Measurements from ENCODE around the gene GLIPR1. TPM values are rescaled to one million over a fixed set of nuclear protein-coding genes. Genes with fewer than 3 reads are reported as not detected.
A peak's percentile ranks its signal among the peaks of the same experiment; 100 is the strongest.
"Not testable (repeated sequence)": the region's sequence is repeated elsewhere in the genome, so short reads cannot be mapped to it uniquely, and the experiment has no call there.

GLIPR1 gene
- total RNA-seq, 1 donor from 2014 or later = 10.9 TPM

DNA sequence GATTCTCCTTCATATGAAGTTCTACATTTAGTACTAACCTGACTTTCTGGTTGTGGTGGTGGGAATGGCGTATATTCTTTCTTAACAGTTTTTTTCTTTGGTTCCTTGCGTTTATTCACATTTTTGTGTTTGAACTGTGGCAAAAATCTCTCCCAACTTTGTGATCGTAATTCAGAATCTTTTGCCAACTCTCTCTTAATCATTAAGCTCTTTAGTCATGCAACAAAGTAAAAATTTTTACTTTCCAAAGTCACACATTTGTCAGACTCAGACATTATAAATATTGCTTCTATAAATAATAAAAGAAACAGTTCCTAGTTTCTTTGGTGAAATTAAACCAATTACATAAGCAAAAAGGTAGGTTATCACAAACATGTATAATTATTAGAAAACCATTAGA, 23.3 kb downstream of the GLIPR1 start:
- intact Hi-C loops (cut with DNase I) = no loop called here
- DNase-seq (no peak), ATAC-seq (ENCODE audit: poor library complexity) (no peak)

DNA sequence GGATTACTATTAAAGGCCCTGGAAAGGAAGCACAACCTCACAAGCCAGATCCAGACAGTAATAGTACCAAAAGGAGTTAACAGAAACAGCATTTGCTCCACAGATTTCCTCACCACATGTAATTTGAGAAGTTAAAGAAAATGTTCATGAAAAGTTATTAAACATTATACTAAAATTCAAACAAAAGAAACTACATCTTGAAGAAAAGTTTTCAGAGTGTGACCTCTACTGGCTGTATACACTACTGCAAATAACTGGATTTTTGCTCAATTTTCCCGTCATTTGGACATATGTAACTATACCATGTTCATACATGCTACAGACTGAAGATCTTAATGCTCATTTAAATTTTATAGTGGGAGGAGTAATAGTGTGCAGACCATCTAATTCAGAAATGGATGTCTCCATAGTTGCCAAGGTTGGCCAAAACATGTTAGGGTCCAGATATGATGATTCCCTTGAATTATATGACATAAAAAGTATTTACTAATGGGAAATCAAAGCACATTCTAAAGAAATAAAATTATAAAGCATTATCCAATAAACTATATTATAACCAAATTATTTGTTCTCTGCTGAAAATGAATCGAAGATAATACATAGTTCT, 25.3 kb downstream of the GLIPR1 start:
- ATAC-seq (ENCODE audit: poor library complexity) = no peak
- DNase-seq = no peak
- intact Hi-C loops (cut with DNase I) = no loop called here

DNA sequence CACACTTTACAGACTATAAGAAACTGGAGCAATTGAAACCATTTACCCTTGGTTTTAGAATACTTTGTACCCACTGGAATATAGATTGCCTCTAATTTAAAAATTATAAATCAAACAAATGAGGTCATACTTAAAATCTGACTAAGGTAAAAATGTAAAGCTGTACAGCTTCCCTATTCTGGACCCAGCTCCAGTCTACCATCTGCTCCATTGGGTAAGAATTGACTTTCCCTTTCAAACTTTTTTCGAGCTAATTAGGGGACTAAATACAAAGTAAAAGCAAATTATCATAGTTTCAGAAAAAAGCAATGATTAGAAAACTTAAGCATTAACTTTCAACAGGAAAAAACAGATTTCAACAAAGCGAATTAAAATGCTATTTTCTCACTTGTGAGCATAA, 26.5 kb downstream of the GLIPR1 start:
- DNase-seq (no peak), ATAC-seq (ENCODE audit: poor library complexity) (no peak)
- intact Hi-C loops (cut with DNase I) = no loop called here

DNA sequence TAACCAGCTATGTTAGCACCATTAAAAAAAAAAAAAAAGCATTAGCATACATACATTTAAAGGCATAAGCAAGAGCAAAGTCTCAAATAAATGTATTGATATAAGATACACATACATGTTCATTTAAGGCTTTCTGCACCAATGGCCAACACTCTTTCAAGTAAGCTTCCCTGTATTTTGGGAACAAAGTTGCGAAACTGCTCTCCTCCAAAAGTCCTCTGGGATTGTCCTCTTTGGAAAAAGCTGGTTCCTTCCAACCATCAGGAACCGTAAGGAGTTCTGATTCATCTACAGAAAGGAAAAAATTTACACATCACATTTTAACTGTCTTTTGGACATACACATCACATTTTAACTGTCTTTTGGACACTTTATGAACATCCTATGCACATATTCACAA, 27.6 kb downstream of the GLIPR1 start:
- ATAC-seq (ENCODE audit: poor library complexity) = no peak
- DNase-seq = no peak
- intact Hi-C loops (cut with DNase I) = no loop called here

DNA sequence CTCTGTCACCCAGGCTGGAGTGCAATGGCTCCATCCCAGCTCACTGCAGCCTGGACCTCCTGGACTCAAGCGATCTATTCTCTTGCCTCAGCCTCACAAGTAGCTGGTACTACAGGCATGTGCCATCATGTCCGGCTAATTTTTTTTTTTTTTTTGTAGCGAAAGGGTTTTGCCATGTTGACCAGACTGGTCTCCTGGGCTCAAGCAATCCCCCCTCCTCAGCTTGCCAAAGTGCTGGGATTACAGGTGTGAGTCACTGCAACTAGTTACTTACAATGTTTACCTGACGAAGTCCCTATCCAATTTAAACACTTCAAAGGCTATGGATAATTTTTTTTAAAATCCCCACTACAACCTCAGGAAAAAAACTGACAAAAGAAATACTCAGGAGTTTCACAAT, 29.1 kb downstream of the GLIPR1 start:
- no peak for ATAC-seq (ENCODE audit: poor library complexity)
- intact Hi-C loops (cut with DNase I) = no loop called here

DNA sequence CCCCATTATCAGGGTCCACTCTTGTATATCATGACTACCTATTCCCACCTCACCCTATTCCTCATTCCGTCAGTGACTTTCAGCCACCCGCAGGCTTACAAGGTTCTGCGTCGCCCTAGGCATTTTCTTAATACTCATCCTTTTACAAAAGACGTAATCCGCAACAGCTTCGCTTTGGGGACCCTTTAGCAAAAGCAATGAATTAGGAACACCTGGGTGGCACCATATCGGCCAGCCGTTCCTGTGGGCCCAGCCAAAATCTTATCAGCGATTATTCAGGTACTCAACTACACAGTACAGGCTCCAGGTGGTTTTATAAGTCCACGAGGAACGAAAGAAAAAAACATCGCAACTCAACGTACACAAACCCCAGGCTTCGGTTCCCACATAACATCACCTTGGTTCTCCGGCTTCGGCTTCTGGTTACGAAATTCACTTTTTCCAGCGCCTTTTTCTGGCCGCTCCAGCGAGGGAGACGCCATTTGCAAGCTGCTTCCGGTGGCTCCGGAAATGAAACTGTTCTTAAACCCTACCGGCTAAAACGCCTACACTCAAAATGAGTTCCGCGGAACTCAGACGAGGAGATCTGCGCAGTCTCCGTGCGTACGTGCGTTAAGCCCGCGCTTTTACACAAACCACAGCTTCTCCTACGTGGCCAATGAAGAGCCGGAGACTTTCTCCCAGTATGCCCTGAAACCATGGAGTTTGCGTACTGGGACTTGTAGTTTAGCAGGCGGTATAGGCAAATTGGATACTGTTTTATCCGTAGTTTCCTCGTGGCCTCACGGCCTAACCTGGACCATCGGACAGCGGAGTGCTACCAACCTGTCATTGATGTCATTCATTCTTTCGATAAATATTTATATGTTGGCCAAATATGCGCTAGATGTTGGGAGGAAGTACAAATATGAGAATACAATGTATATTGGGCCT, 30.8 kb downstream of the GLIPR1 start, which contains the start of gene KRR1:
KRR1 (minus strand) TSS at position 494 of the 933 bp plus-strand sequence; CDS start at position 482, 12 bp downstream.
- intact Hi-C loops (cut with DNase I) = no loop called here
- peak; percentile 93 for DNase-seq
- peak; percentile 99 for ATAC-seq (ENCODE audit: poor library complexity)

More for the DNA sequence above, 29.1 kb downstream of the GLIPR1 start:
- DNase-seq = no peak

DNA sequence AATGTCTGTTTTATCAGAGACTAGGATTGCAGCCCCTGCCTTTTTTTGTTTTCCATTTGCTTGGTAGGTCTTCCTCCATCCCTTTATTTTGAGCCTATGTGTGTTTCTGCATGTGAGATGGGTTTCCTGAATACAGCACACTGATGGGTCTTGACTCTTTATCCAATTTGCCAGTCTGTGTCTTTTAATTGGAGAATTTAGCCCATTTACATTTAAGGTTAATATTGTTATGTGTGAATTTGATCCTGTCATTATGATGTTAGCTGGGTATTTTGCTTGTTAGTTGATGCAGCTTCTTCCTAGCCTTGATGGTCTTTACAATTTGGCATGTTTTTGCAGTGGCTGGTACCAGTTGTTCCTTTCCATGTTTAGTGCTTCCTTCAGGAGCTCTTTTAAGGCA, 40.7 kb downstream of the GLIPR1 start:
- DNase-seq; intact Hi-C loops (cut with DNase I): not testable (repeated sequence)

DNA sequence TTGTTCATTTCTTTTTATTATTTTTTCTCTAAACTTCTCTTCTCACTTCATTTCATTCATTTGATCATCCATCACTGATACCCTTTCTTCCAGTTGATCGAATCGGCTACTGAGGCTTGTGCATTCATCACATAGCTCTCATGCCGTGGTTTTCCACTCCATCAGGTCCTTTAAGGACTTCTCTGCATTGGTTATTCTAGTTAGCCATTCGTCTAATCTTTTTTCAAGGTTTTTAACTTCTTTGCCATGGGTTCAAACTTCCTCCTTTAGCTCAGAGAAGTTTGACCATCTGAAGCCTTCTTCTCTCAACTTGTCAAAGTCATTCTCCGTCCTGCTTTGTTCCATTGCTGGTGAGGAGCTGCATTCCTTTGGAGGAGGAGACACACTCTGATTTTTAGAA, 41.6 kb downstream of the GLIPR1 start:
- intact Hi-C loops (cut with DNase I); ATAC-seq (ENCODE audit: poor library complexity); DNase-seq: not testable (repeated sequence)

More for the DNA sequence above, 40.7 kb downstream of the GLIPR1 start:
- not testable (repeated sequence) for ATAC-seq (ENCODE audit: poor library complexity)

DNA sequence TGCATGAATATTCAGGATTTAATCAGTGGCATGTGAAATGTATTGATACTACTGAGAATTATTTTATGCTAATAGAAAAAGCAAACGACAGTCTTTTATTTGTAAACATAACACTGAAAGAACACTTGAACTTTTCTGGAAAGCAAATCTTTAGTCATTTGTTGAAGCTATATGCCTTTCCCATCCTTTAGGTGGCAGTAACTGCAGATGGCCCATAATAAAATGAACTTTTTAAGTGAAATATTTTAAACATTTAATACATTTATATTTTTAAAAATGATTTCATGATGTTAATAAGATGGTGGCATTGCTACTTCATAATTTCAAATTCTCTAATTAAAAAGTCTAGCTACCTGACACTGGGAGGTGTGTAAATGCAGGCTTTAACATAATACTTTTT, 44.7 kb downstream of the GLIPR1 start:
- DNase-seq (no peak), ATAC-seq (ENCODE audit: poor library complexity) (no peak)
- intact Hi-C loops (cut with DNase I) = loop anchor here (5.0 kb wide), 1 partner anchor 512 kb away; no protein-coding TSS in a partner anchor

DNA sequence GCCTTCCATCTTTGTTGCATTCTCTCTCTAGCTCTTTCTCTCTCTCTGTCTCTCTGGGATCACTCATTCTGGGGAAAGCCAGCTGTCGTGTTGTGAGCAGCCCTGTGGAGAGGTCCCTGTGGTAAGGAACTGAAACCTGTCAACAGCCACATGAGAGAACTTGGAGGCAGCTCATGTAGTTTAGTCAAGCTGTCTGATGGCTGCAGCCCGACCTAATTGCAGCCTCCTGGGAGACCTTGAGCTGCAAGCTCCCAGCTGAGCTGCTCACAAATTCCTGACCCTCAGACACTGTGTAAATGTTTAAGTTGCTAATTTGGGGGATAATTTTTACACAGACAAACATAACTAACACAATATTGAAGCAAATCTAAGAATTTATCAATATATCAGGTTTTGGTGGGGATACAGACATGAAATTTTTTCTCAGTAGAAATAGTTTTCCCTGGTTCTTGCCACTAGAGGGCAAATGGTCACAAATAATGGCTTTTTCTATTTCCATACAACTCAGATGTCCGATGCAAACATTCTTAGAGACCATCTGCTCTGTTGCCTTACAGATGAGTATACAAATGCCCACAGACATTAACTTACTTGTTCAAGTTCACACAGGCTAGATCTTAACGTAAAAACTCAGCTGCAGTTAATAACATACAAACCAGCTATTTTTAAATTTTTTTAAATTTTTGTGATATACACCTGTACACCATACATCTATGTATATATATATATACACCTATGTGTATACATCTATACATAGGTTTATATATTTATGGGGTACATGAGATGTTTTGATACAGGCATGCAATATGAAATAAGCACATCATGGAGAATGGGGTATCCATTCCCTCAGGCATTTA, 46.3 kb downstream of the GLIPR1 start:
- peak; percentile 49 for ATAC-seq (ENCODE audit: poor library complexity)
- DNase-seq = no peak
- intact Hi-C loops (cut with DNase I) = loop anchor here (5.0 kb wide), 1 partner anchor 510 kb away; no protein-coding TSS in a partner anchor

DNA sequence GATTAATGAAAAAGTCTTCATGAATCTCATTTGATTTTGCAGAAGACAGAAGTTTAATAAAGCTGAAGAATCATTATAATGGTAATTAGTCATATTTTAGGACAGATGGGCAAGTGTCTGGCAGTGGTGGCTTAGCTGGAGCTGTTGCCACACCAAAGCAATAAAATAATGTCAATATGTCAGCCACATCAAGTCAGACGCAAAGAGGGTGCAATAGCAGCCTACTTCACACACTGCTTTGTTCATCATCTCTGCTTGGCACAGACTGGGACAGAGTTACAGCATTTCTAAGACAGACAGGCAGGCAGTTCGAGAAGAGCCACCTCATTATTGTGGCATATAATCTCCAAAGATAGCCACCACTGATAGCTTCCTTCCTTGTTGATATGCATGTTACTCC, 47.7 kb downstream of the GLIPR1 start:
- intact Hi-C loops (cut with DNase I) = loop anchor here (5.0 kb wide), 1 partner anchor 509 kb away; no protein-coding TSS in a partner anchor
- DNase-seq = no peak
- no peak for ATAC-seq (ENCODE audit: poor library complexity)

DNA sequence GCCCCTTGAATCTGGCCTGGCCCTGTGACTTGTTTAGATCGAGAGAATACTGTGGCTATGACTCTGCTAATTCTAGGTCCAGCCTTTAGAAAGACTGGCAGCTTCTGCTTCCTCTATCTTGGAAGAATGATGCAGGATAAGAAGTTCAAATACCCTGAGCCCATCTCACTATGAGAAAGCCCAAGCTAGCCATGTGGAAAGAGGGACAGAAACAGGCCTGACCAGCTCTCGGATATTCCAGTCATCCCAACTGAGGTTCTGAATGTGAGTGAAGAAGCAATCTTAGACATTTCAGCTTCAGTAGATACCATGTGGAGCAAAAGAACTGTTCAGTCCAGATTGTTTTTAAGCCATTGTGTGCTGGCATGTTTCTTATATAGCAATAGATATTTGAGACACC, 48.1 kb downstream of the GLIPR1 start:
- intact Hi-C loops (cut with DNase I) = loop anchor here (5.0 kb wide), 1 partner anchor 509 kb away; no protein-coding TSS in a partner anchor
- ATAC-seq (ENCODE audit: poor library complexity) = no peak
- DNase-seq = no peak

DNA sequence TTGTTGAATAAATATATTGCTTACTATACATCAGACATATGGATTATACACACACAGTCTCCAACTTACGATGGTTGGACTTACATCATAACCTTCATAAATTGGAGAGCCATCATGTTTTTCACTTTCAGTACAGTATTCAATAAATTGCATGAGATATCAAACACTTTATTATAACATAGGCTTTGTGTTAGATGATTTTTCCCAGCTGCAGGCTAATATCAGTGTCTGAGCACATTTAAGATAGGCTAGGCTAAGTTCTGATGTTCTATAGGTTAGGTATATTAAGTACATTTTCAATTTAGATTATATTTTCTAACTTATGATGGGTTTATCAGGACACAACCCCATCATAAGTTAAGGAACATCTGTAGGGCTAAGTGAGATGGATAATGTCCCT, 48.8 kb downstream of the GLIPR1 start:
- ATAC-seq (ENCODE audit: poor library complexity) = no peak
- DNase-seq = no peak
- intact Hi-C loops (cut with DNase I) = loop anchor here (5.0 kb wide), 1 partner anchor 508 kb away; no protein-coding TSS in a partner anchor

DNA sequence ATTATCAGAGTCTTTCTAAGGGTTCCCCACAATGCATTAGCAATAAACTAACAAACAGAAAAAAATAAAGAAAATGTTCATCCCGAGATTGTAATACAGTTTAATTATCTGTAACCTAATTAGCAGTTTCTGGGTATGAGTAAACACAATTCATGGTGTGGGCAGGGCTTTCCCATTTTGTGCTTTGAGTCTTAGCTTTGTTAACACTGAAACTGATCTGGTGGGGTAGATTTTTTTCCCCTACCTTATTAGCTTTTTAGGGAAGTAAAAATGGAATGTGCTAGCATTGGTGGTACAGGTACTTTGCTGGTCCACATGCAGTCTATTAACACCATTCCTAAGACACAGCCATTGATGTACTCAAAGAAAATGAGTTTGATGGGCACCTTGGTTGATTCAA, 49.3 kb downstream of the GLIPR1 start:
- ATAC-seq (ENCODE audit: poor library complexity) (no peak), DNase-seq (no peak)
- intact Hi-C loops (cut with DNase I) = loop anchor here (5.0 kb wide), 1 partner anchor 507 kb away; no protein-coding TSS in a partner anchor

DNA sequence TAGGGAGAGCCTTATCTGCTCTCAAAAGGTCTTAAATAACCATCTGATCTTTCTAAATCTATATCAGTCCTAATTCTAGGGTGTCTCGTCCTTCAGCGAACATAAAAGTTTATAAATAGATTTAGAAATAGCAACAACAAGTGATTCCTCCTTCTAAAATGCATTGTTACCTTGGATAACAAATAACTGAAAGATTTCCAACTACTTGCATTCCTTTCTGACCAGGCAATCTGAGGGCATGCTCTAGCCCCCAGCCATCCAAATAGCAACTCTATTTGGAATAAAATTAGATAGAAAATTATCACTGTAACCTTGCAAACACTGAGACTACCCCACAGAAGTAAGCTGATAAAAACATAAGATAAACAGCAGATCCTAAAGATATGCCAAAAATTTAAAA, 52.7 kb downstream of the GLIPR1 start:
- ATAC-seq (ENCODE audit: poor library complexity) (no peak), DNase-seq (no peak)
- intact Hi-C loops (cut with DNase I) = no loop called here

DNA sequence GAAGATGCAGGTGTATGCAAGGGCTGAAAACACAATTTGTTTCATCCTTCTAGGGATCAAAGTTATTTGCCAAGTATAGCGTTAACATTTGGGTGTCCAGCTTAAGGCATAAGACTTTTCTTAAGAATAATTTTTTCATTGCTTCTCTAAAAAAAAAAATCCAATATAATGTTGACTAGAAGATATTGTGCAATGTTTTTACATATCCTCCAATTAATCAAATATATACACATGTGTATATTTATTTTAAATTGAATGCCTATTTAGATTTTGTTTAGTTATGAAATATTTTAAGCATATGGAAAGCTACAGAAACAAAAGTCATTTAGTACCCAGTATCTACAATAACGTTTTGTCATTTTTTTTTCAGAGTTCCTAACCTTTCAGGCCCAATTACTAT, 59.3 kb downstream of the GLIPR1 start:
- DNase-seq (no peak), ATAC-seq (ENCODE audit: poor library complexity) (no peak)
- intact Hi-C loops (cut with DNase I) = no loop called here

DNA sequence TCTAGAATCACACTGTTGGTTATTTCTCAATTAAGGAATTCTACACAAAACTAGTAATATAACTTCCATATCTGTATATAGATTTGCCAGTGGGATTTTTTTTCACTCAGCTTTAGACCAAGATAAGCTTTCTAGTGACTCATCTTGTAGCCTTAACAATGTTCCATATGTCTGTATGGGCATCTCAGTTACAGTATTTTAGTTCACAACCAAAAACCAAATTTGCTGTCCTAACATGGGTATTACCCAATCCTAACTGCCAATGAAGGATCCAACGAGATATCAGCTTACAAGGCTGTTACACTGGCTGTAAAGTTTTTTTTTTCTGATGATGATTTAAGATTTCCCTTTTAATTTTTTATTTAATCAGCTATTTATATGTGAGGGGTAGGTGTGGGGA, 62.4 kb downstream of the GLIPR1 start:
- no peak for ATAC-seq (ENCODE audit: poor library complexity)
- intact Hi-C loops (cut with DNase I) = no loop called here
- DNase-seq = no peak

DNA sequence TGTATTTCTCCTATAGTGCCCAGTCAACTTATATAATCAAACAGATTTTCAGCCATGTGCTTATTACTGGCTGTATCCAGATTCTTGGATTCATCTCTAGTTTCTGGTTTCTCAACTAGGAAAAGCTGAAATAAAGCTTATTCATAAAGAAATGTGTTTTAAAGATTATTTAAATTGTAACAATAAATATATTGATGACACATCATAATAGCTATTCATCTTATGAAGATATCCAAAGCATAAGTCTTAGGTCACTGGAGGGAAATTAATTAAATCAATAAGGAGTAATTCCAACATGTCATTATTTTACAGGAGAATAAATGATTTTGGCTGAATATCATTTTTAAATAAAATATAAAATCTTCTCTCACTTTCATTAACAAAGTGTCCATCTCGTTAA, 63.0 kb downstream of the GLIPR1 start:
- intact Hi-C loops (cut with DNase I) = no loop called here
- no peak for ATAC-seq (ENCODE audit: poor library complexity)
- no peak for DNase-seq

DNA sequence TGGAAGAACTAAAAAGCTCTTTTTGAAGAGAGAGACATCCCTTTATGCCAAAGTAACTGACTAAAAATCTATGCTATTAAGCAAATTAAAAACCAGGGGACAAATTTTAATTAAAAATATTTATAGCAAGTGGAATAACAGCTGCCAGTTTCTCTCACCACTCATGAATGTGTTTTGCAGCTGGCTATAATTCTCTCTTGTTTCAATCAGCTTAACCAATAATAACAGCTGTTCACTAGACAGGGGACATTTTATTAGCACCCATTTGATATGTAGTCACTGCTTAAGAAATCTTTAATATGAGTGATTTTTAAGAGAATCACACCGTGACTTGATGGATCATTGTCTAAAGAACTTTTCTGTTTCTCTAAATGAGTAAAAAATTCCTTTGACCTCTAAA, 65.1 kb downstream of the GLIPR1 start:
- no peak for ATAC-seq (ENCODE audit: poor library complexity)
- intact Hi-C loops (cut with DNase I) = no loop called here

More for the DNA sequence above, 65.1 kb downstream of the GLIPR1 start:
- DNase-seq = no peak
